Thyroid gland (tissue), 4 donors: Measurements from ENCODE around the gene SLC25A29. TPM values are rescaled to one million over a fixed set of nuclear protein-coding genes. Genes with fewer than 3 reads are reported as not detected.
"Not testable (repeated sequence)": the region's sequence is repeated elsewhere in the genome, so short reads cannot be mapped to it uniquely, and the experiment has no call there.

Experiments used
- DNase-seq, 2 donors: peaks; one replicate each; pipeline ENCODE4 v3.0.0-alpha.2; 2019
- H3K27ac ChIP-seq, 3 donors: fragments of 200-600 bp; sonication (generic); 1 replicate in 2 of 3; 2 replicates in 1 of 3; pipeline ENCODE4 v1.5.1; 2016 to 2019; ENCODE audit warnings: mild to moderate bottlenecking in 1 of 3, moderate library complexity in 1 of 3
- H3K27me3 ChIP-seq: fragments of 200-600 bp; sonication (generic); one replicate; pipeline ENCODE4 v1.5.1; 2019
- H3K36me3 ChIP-seq, 2 donors: fragments of 200-600 bp; sonication (generic); one replicate each; pipeline ENCODE4 v1.5.1; 2016 to 2019
- H3K4me1 ChIP-seq, 2 donors: fragments of 200-600 bp; sonication (generic); one replicate each; pipeline ENCODE4 v1.5.1; 2017 to 2019
- H3K4me3 ChIP-seq, 3 donors: fragments of 200-600 bp; sonication (generic); replicated peaks in 1 of 3; 1 replicate in 2 of 3; 2 replicates in 1 of 3; pipeline ENCODE4 v1.5.1; 2016; ENCODE audit warnings: mild to moderate bottlenecking in 1 of 3
- H3K9me3 ChIP-seq: fragments of 200-600 bp; sonication (generic); one replicate; pipeline ENCODE4 v1.5.1; 2017
- POLR2A ChIP-seq, 2 donors: fragments of 450-650 bp; IDR thresholded peaks; one replicate each; pipeline ENCODE4 v1.6.1; 2017; ENCODE audit warnings: antibody characterized with exemption in 2 of 2, mild to moderate bottlenecking in 2 of 2, moderate library complexity in 1 of 2
- WGBS, 2 donors: methylation state at CpG; one replicate each; pipeline ENCODE4 v1.1.5; 2017; 5-methylcytosine and 5-hydroxymethylcytosine counted together
- intact Hi-C: fragments of 100-400 bp; cut with DNase I; formaldehyde crosslinking; loops from one replicate; pipeline ENCODE4 v1.15.1; 2023
- total RNA-seq, 4 donors: library from RNA; depleted of rRNA; stranded (reverse); fragments of >200 nt; gene quantifications; one replicate each; pipeline ENCODE4 v1.2.3, GENCODE V29; 2016
- TF ChIP-seq, protein P1 (sequence below), 6 experiments: fragments of 200-600 bp in 3 of 6; fragments of 450-650 bp in 3 of 6; sonication (generic) in 3 of 6; IDR thresholded peaks; one replicate each; pipeline ENCODE4 v1.5.1; 2016 to 2019; ENCODE audit warnings: antibody characterized with exemption in 6 of 6, mild to moderate bottlenecking in 2 of 6, inconsistent platforms in 1 of 6, moderate library complexity in 1 of 6

Gene SLC25A29
- total RNA-seq, 4 donors from 2014 or later, result 354 to 606 (median 433) TPM

DNA sequence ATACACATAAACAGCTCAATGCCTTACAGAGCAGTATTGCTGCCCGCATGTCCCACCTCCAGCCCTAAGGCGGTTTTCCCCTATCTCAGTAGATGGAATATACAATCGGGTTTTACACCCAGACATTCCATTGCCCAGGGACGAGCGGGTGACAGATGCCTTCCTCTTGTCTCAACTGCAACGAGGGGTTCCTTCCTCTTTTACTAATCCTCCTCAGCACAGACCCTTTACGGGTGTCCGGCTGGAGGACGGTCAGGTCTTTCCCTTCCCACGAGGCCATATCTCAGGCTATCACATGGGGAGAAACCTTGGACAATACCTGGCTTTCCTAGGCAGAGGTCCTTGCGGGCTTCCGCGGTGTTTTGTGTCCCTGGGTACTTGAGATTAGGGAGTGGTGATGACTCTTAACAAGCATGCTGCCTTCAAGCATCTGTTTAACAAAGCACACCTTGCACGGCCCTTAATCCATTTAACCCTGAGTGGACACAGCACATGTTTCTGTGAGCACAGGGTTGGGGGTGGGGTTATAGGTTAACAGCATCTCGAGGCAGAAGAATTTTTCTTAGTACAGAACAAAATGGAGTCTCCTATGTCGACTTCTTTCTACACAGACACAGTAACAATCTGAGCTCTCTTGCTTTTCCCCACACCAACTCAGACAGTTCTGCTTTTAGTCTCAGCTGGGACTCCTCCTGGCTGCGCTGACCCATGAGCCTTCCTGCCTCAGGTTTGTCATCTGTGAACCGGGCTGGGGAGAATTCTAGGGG lies 6.0 kb upstream of the SLC25A29 start:
- not testable (repeated sequence) for H3K27me3 ChIP-seq, H3K4me3 ChIP-seq, H3K36me3 ChIP-seq, H3K9me3 ChIP-seq
- 21 to 22% methylated on average over 15 to 18 of the region's 18 CpGs for WGBS, 2 donors
- peak; percentile 41 to 48 for DNase-seq
- intact Hi-C loops, result loop anchor here (10.0 kb wide), 1 partner anchor 63 kb away; the partner anchor contains the start of gene WDR25
- peaks cover 54 to 61% of the 10 kb centered on the region in 2 donors for H3K4me1 ChIP-seq
- TF ChIP-seq POLR2A (IDR thresholded peaks at IDR 0.05), result peak in 1 of 2 donors; percentile 15
- peak overlapping the region; percentile 54 to 89 (median 71) for H3K27ac ChIP-seq

DNA sequence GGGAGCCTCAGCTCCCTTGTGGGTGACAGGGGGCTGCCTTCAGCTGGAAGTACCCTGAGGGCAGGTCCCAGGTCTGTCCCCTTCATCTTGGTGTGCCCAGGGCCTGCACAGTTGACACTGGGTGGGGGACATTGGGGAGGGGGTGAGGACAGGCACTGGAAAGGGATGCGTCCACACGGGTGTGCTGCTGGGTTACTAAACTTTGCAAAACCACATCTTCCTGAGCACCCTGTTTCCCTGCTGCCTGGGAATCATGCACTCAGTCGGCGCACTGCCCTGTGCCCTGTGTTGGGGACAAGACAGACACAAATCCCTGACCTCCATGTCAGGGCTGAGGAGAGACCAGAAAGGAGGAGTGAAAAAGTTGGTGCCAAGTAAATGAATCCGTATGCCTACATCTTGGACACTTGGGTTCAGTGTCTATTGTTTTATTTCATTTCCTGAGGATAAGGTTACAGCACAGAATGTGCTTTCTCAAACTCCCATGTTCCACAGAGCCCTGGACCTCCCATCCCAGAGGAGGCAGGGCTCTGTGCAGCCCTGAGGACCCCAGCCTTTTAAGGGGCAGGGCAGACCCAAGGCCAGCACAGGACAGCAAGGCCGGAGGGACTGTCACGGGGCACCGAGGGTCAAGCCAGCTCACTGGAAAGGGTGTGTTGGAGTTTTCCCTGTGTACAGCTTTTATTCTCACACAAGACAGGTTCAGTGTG lies 2.9 kb upstream of the SLC25A29 start:
- no peaks in the 10 kb centered on the region for H3K27me3 ChIP-seq
- intact Hi-C loops, result loop anchor here (5.0 kb wide), 1 partner anchor 37 kb away; no protein-coding TSS in a partner anchor
- no peak for TF ChIP-seq POLR2A (IDR thresholded peaks at IDR 0.05)
- TF ChIP-seq, protein P1, sequence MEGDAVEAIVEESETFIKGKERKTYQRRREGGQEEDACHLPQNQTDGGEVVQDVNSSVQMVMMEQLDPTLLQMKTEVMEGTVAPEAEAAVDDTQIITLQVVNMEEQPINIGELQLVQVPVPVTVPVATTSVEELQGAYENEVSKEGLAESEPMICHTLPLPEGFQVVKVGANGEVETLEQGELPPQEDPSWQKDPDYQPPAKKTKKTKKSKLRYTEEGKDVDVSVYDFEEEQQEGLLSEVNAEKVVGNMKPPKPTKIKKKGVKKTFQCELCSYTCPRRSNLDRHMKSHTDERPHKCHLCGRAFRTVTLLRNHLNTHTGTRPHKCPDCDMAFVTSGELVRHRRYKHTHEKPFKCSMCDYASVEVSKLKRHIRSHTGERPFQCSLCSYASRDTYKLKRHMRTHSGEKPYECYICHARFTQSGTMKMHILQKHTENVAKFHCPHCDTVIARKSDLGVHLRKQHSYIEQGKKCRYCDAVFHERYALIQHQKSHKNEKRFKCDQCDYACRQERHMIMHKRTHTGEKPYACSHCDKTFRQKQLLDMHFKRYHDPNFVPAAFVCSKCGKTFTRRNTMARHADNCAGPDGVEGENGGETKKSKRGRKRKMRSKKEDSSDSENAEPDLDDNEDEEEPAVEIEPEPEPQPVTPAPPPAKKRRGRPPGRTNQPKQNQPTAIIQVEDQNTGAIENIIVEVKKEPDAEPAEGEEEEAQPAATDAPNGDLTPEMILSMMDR (IDR thresholded peaks at IDR 0.05), result no peak
- peaks cover 61 to 67% of the 10 kb centered on the region in 2 donors for H3K4me1 ChIP-seq
- no peaks in the 10 kb centered on the region for H3K36me3 ChIP-seq
- H3K4me3 ChIP-seq, result no peak overlapping the region
- H3K27ac ChIP-seq, result peak overlapping the region; percentile 28 to 97 (median 89)
- H3K9me3 ChIP-seq, result no peaks in the 10 kb centered on the region
- no peak for DNase-seq
- WGBS, 2 donors, result 51 to 70% methylated on average over 5 to 8 of the region's 8 CpGs

DNA sequence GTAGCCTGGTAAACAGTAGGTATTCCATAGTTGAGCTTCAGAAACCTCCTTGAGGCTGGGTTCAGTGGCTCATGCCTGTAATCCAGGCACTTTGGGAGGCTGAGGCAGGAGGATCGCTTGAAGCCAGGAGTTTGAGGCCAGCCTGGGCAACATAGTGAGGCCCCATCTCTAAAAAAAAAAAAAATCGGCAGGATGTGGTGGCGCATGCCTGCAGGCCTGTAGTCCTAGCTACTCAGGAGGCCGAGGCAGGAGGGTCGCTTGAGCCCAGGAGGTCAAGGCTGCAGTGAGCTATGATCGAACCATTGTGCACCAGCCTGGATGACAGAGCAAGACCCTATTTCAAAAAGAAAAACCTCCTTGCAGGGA lies 2.2 kb upstream of the SLC25A29 start:
- H3K4me1 ChIP-seq, result peaks cover 66 to 69% of the 10 kb centered on the region in 2 donors
- not testable (repeated sequence) for DNase-seq, H3K27me3 ChIP-seq, H3K36me3 ChIP-seq, H3K4me3 ChIP-seq, H3K9me3 ChIP-seq
- intact Hi-C loops, result loop anchor here (5.0 kb wide), 1 partner anchor 36 kb away; no protein-coding TSS in a partner anchor
- WGBS, 2 donors, result 79 to 83% methylated on average over 6 of the region's 6 CpGs
- H3K27ac ChIP-seq, result peak overlapping the region; percentile 89 to 97 (median 97)

DNA sequence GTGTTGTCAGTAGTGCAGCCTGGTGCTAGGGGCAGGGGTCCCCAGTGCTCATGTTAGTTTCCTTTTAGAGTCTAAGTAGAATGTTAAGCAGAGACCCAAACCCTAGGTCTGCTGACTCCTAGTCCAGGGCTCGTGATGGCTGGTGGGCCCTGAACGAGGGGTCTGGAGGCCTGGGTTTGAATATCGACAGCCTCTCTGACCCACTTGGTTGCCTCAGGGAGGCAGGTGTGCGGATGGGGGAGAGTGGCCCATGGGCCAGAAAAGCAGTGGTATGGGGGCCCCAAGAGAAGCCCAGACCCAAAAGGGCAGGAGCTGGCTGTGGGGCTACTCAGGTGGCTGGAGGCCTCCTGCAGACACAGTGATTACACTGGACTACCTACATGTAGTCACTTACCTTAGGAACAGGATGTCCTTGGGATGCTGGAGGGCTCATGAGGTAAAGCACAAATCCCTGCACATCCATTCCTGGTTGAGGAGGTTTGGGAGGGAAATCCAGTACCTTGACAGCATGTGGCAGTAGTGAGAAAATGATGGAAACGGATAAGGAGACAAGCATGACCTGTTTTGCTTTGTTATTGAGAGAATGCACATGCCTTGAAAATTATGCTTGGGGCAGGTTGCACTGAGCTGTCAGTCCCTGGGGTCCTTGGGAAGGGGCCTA lies 1.7 kb upstream of the SLC25A29 start:
- H3K36me3 ChIP-seq, result no peaks in the 10 kb centered on the region
- intact Hi-C loops, result loop anchor here (5.0 kb wide), 1 partner anchor 36 kb away; no protein-coding TSS in a partner anchor
- H3K4me3 ChIP-seq, result peak overlapping the region in 1 of 3 donors; percentile 98
- no peaks in the 10 kb centered on the region for H3K27me3 ChIP-seq
- WGBS, 2 donors, result 47 to 61% methylated on average over 4 to 5 of the region's 5 CpGs
- H3K9me3 ChIP-seq, result no peaks in the 10 kb centered on the region
- peaks cover 66 to 69% of the 10 kb centered on the region in 2 donors for H3K4me1 ChIP-seq
- DNase-seq, result no peak
- H3K27ac ChIP-seq, result peak overlapping the region; percentile 89 to 97 (median 97)
- TF ChIP-seq, protein P1 (IDR thresholded peaks at IDR 0.05), result no peak
- no peak for TF ChIP-seq POLR2A (IDR thresholded peaks at IDR 0.05)

DNA sequence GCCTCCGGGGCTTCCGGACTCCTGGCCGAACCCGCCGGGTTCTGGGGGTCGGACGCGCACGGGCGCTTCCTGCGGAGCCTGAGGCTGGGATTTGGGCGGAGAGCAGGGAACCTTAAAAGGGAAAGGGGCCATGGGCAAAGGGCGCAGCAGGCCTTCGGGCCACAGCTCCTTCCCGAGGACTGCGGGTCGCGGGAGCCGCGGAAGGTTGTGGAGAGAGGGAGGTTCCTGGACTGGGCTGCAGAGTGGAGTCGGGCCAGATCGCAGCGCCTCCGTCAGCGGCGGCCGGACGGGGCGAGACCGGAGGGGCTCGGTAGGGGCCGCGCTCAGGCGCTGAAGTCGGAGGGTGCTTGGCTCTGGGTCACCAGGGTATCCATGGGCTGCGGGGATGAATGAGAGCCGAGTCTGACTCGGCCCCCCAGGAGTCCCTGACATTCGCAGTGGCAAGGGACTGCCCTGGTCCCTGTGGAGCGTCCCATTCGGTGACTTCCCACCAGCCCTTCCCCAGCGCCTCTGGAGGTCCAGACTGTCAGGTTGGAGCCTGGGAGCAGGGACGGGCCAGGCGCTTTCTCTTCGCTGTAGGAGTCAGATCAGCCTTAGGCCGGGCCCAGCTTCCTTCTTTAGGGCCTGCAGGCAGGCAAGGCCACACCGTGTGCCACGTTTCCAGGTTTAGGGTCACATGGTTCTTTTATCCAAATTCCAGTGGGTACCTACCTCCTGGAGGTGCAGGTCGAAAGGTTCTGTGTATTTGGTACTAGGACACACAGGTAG lies 938 bp upstream of the SLC25A29 start:
- peak in 1 of 2 donors; percentile 25 for TF ChIP-seq POLR2A (IDR thresholded peaks at IDR 0.05)
- TF ChIP-seq, protein P1 (IDR thresholded peaks at IDR 0.05), result no peak
- peak overlapping the region; percentile 23 to 98 (median 97) for H3K4me3 ChIP-seq
- H3K4me1 ChIP-seq, result peaks cover 66% of the 10 kb centered on the region in 2 donors
- H3K36me3 ChIP-seq, result no peaks in the 10 kb centered on the region
- intact Hi-C loops, result loop anchor here (5.0 kb wide), 1 partner anchor 35 kb away; no protein-coding TSS in a partner anchor
- H3K27me3 ChIP-seq, result no peaks in the 10 kb centered on the region
- H3K9me3 ChIP-seq, result no peaks in the 10 kb centered on the region
- peak; percentile 49 to 53 for DNase-seq
- WGBS, 2 donors, result 3 to 8% methylated on average over 29 to 39 of the region's 49 CpGs
- peak overlapping the region; percentile 89 to 97 (median 97) for H3K27ac ChIP-seq
